SK-N-SH (cell line): ENCODE measurements around the gene SLC23A1. TPM values are rescaled to one million over a fixed set of nuclear protein-coding genes. Genes with fewer than 3 reads are reported as not detected.

Experiments used
- CTCF ChIA-PET: fragments of 300-600, 350-600 bp; formaldehyde crosslinking; extraction: SDS; loops from one replicate; lab custom pipeline; 2021; lab: Yijun Ruan, JAX
- POLR2A ChIA-PET: fragments of 350-600 bp; sonication (Branson Sonifier 250); formaldehyde crosslinking; extraction: SDS; loops from one replicate; lab custom pipeline; 2020; ENCODE audit warnings: antibody characterized with exemption, inconsistent platforms; lab: Yijun Ruan, JAX
- DNase-seq: peaks from one replicate; pipeline ENCODE4 v3.0.0; 2012
- H2AFZ ChIP-seq: fragments of 200-600 bp; sonication (generic); 2 replicates; pipeline ENCODE4 v1.8.1; 2016; ENCODE audit warnings: antibody characterized with exemption, mild to moderate bottlenecking, low read depth
- H3F3A ChIP-seq: fragments of 200-600 bp; sonication (generic); replicated peaks from 2 replicates; pipeline ENCODE3; 2016; ENCODE audit warnings: antibody characterized with exemption, mild to moderate bottlenecking; ENCODE audit not compliant: insufficient read depth
- H3K27ac ChIP-seq, 2 experiments: fragments of 200-500 bp in 1 of 2; fragments of 200-600 bp in 1 of 2; sonication (Bioruptor generic) in 1 of 2; sonication (generic), shearing (Covaris generic) in 1 of 2; 2 replicates each; pipeline versions ENCODE4 v1.5.1 to v1.6.1; 2014 to 2016; ENCODE audit warnings: low read depth in 2 of 2, inconsistent platforms in 1 of 2, low read length in 1 of 2, mild to moderate bottlenecking in 1 of 2, mixed read lengths in 1 of 2
- H3K27me3 ChIP-seq: fragments of 200-600 bp; sonication (generic), shearing (Covaris generic); 2 replicates; pipeline ENCODE4 v1.6.1; 2016; ENCODE audit warnings: mixed run types; ENCODE audit not compliant: insufficient read depth
- H3K36me3 ChIP-seq, 2 experiments: fragments of 200-500 bp in 1 of 2; fragments of 200-600 bp in 1 of 2; sonication (Bioruptor generic) in 1 of 2; sonication (generic) in 1 of 2; replicated peaks in 1 of 2; 2 replicates each; pipeline versions ENCODE3 to v1.5.1; 2014 to 2016; ENCODE audit warnings: low read length in 1 of 2, mild to moderate bottlenecking in 1 of 2; ENCODE audit not compliant: insufficient read depth in 2 of 2, control insufficient read depth in 1 of 2
- H3K4me1 ChIP-seq, 2 experiments: fragments of 200-500 bp in 1 of 2; fragments of 200-600 bp in 1 of 2; sonication (Bioruptor generic) in 1 of 2; sonication (generic), shearing (Covaris generic) in 1 of 2; 2 replicates each; pipeline versions ENCODE4 v1.5.1 to v1.6.1; 2014 to 2016; ENCODE audit warnings: low read depth in 1 of 2, low read length in 1 of 2, mixed run types in 1 of 2; ENCODE audit not compliant: insufficient read depth in 2 of 2, control insufficient read depth in 1 of 2
- H3K4me2 ChIP-seq: fragments of 200-600 bp; sonication (generic), shearing (Covaris generic); 2 replicates; pipeline ENCODE4 v1.6.1; 2017; ENCODE audit warnings: mixed run types
- H3K4me3 ChIP-seq, 2 experiments: fragments of 200-500 bp in 1 of 2; fragments of 200-600 bp in 1 of 2; sonication (Bioruptor generic) in 1 of 2; sonication (generic), shearing (Covaris generic) in 1 of 2; 2 replicates each; pipeline versions ENCODE4 v1.5.1 to v1.8.1; 2014 to 2016; ENCODE audit warnings: low read depth in 2 of 2, inconsistent platforms in 1 of 2, low read length in 1 of 2, mild to moderate bottlenecking in 1 of 2, mixed read lengths in 1 of 2, moderate library complexity in 1 of 2
- H3K79me2 ChIP-seq: fragments of 200-600 bp; sonication (generic); 2 replicates; pipeline ENCODE4 v1.8.1; 2017; ENCODE audit warnings: mild to moderate bottlenecking; ENCODE audit not compliant: insufficient read depth
- H3K9ac ChIP-seq: fragments of 200-600 bp; sonication (generic); 2 replicates; pipeline ENCODE4 v1.6.1; 2017; ENCODE audit warnings: mixed run types
- H3K9me2 ChIP-seq: fragments of 200-600 bp; sonication (generic); 2 replicates; pipeline ENCODE4 v1.6.1; 2017; ENCODE audit warnings: mixed run types
- H3K9me3 ChIP-seq: fragments of 200-600 bp; sonication (generic); 2 replicates; pipeline ENCODE4 v1.6.1; 2017; ENCODE audit warnings: mixed run types, mild to moderate bottlenecking, moderate library complexity
- H4K20me1 ChIP-seq: fragments of 200-600 bp; sonication (generic); 2 replicates; pipeline ENCODE4 v1.6.1; 2017; ENCODE audit warnings: mild to moderate bottlenecking, mixed run types; ENCODE audit not compliant: insufficient read depth
- ELF1 ChIP-seq: IDR thresholded peaks from 2 replicates; pipeline ENCODE4 v1.4.0; 2012
- EP300 ChIP-seq, 2 experiments: IDR thresholded peaks; 2 replicates each; pipeline versions ENCODE4 v1.4.0 to v1.6.1; 2012; ENCODE audit warnings: borderline replicate concordance in 1 of 2, low read depth in 1 of 2, low read length in 1 of 2
- FOXJ3 ChIP-seq: sonication (generic); formaldehyde crosslinking; IDR thresholded peaks from 2 replicates; pipeline ENCODE4 v1.5.1; 2020; ENCODE audit warnings: mild to moderate bottlenecking, missing genetic modification reagents
- FOXM1 ChIP-seq: IDR thresholded peaks from 2 replicates; pipeline ENCODE4 v1.4.0; 2012; ENCODE audit warnings: low read depth, mild to moderate bottlenecking
- GABPA ChIP-seq: IDR thresholded peaks from 2 replicates; pipeline ENCODE4 v1.4.0; 2012; ENCODE audit warnings: low read depth, mild to moderate bottlenecking
- GATA2 ChIP-seq: sonication (generic); formaldehyde crosslinking; IDR thresholded peaks from 2 replicates; pipeline ENCODE4 v1.5.0; 2020; ENCODE audit warnings: mild to moderate bottlenecking, missing genetic modification reagents
- JUND ChIP-seq: IDR thresholded peaks from 2 replicates; pipeline ENCODE4 v1.4.0; 2012
- NRF1 ChIP-seq: IDR thresholded peaks from 2 replicates; pipeline ENCODE4 v1.6.1; 2012; ENCODE audit warnings: low read depth, mild to moderate bottlenecking, low read length
- POLR2AphosphoS5 ChIP-seq: IDR thresholded peaks from 2 replicates; pipeline ENCODE4 v1.6.1; 2012; ENCODE audit warnings: low read depth, low read length
- SMC3 ChIP-seq: IDR thresholded peaks from 2 replicates; pipeline ENCODE4 v1.6.1; 2012; ENCODE audit warnings: low read depth, low read length, improper control_type of control experiment
- TAF1 ChIP-seq: IDR thresholded peaks from 2 replicates; pipeline ENCODE4 v1.6.1; 2012; ENCODE audit warnings: low read depth, mild to moderate bottlenecking, low read length, moderate library complexity, borderline replicate concordance
- TEAD4 ChIP-seq: IDR thresholded peaks from 2 replicates; pipeline ENCODE4 v1.4.0; 2012; ENCODE audit warnings: mild to moderate bottlenecking, borderline replicate concordance; ENCODE audit not compliant: insufficient read depth
- WGBS: methylation state at CpG from one replicate; pipeline ENCODE4 v1.1.6; 2017; ENCODE audit warnings: low lambda C conversion rate; 5-methylcytosine and 5-hydroxymethylcytosine counted together
- polyA plus RNA-seq, 3 experiments: library from polyadenylated mRNA; depleted of rRNA; stranded (reverse); fragments of >200 nt; gene quantifications; 2 replicates each; pipeline ENCODE4 v1.2.3, GENCODE V29; 2012

The SLC23A1 gene
- polyA plus RNA-seq, 1 of the 3 experiments (the other 2 are of a cell fraction), result not detected

DNA sequence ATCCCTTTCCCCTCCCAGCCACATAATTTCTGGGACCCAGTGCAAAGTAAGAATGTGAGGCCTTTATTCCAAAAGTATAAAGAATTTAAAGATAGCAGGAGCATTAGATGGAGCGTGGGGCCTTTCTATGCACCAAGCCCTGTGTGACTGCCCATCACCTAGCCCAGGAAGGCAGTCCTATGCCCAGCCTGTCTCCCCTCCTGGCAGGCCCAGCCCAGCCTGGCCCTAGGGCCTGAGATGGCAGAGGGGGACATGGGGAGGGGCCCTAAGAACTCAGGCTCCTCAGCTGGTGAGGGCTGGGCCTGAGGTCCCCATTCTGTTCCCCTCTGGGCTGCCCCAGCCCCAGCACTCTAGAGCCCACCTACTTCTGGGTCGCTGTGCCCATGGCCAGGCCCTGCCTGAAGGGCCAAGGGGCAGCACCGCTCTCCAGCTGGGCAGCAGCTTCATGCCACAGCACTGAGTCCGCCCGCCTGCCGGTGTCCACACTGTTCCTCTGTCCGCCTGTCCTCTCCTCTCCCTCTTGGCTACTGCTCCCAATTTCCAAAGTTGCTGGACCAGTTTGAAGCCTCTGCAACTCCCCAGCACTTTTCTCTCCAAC lies 995 bp upstream of the SLC23A1 start:
- Histone ChIP-seq H3K27me3 (no peaks in the 10 kb centered on the region), H3K9me2 (no peaks in the 10 kb centered on the region), H4K20me1 (no peaks in the 10 kb centered on the region), H3K9ac (no peak overlapping the region), H3K27ac (no peak overlapping the region), H3K9me3 (no peaks in the 10 kb centered on the region), H2AFZ (no peak overlapping the region)
- CTCF ChIA-PET, result interaction anchor here (1.2 kb wide), 1 partner anchor 129 kb away, joined by 3 read pairs; no protein-coding TSS in a partner anchor
- POLR2A ChIA-PET, result interaction anchor here (1.4 kb wide), 1 partner anchor 19 kb away, joined by 5 read pairs; no protein-coding TSS in a partner anchor
- no peak for TF ChIP-seq JUND
- no peak for TF ChIP-seq SMC3
- TF ChIP-seq GATA2 (CRISPR knock-in tag), result no peak
- no peak for TF ChIP-seq FOXM1
- TF ChIP-seq TAF1, result no peak
- no peak for TF ChIP-seq FOXJ3
- TF ChIP-seq NRF1, result no peak
- no peak for TF ChIP-seq GABPA
- TF ChIP-seq, all 33 proteins: peak for 0
- Histone ChIP-seq H3K79me2 (no peaks in the 10 kb centered on the region), H3K4me3 (no peak overlapping the region), H3K36me3 (no peaks in the 10 kb centered on the region), H3F3A (no peaks in the 10 kb centered on the region), H3K4me2 (no peak overlapping the region), H3K4me1 (peaks cover 0 to 23% of the 10 kb centered on the region in 2 experiments; a peak in 1 of 4 replicates)
- 76% methylated on average over 6 of the region's 7 CpGs for WGBS
- no peak for DNase-seq

DNA sequence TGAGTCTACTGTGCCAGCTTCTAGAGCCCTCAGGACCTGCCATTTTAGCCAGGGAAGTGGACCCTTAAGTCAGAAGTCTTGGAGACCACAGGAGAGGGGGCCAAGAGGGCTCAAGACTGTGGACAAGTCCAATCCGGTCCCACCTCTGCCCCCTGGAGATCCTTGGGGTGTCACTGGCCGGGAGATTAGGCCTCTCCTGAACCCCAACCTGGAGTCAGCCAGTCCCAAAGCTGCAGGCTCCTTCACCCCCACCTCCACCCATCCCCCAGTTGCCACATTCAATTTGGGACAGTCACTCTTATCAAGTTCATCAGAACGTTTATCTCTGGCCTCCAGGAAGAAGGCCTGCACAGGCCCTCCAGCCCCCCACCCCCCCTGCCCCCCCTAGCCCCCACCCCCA lies 290 bp downstream of the SLC23A1 start:
- WGBS, result 41% methylated on average over 3 of the region's 3 CpGs
- Histone ChIP-seq H3K36me3 (no peaks in the 10 kb centered on the region), H3K9me2 (no peaks in the 10 kb centered on the region), H3K4me3 (no peak overlapping the region), H3K79me2 (no peaks in the 10 kb centered on the region), H3K4me1 (peaks cover 0 to 23% of the 10 kb centered on the region in 2 experiments; a peak in 1 of 4 replicates), H3F3A (no peaks in the 10 kb centered on the region), H3K27ac (no peak overlapping the region; a peak in 1 of 4 replicates), H3K4me2 (no peak overlapping the region), H2AFZ (no peak overlapping the region), H3K27me3 (no peaks in the 10 kb centered on the region), H3K9me3 (no peaks in the 10 kb centered on the region), H3K9ac (no peak overlapping the region), H4K20me1 (no peaks in the 10 kb centered on the region)
- ChIA-PET POLR2A (interaction anchor here (0.8 to 1.4 kb wide), 2 partner anchors 8 to 18 kb away, joined by 3 to 5 read pairs; no protein-coding TSS in a partner anchor), CTCF (interaction anchor here (2.2 kb wide), 1 partner anchor 11 kb away, joined by 8 read pairs; no protein-coding TSS in a partner anchor)
- TF ChIP-seq EP300 (IDR thresholded peaks at IDR 0.05; ENCODE audit: borderline replicate concordance in 1 of 2, low read depth in 1 of 2, low read length in 1 of 2) (no peak), FOXM1 (no peak)
- no peak for DNase-seq

DNA sequence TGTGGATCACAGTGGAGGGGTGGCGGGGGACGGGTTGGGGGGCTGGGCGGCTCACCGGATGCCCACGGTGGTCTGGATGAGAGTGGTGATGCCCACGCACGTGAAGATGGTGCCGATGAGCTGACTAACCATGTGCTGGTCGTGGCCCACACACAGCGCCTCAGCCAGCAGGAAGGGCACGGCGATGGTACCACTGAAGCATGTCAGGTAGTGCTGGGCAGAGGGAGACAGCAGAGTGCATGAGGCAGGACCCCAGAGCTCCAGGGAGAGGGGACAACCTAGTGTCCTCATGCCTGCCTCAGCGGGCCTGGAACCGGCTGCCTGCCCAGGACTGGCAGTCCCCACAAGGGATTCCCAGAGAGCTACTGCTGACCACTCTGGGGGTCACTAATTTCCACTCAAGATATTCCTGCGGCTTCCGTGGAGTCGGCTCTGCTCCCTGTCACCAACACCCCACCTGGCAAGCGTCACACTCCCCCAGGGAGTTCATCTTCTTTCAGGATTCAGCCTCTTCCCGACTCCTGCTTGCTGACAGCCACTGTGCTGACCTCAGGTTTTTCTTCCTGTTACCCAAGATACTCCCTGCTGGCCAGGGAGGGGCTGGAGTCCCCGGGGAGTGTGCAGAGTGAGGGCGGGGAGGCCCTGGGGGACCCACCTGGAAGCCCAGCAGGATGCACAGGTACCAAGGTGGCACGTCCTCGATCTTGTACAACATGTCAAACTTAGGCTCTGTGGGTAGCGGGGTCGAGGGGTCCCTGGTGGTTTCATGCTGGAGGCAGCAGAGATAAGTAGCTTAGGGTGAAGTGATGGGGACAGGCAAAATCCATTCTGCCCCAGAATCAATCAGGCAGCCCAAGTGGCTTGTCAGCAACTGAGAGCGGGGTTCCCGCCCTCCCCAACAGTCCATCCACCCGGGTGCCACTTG lies 998 bp downstream of the SLC23A1 start:
- POLR2A ChIA-PET, result interaction anchor here (0.8 kb wide), 1 partner anchor 8 kb away, joined by 3 read pairs; no protein-coding TSS in a partner anchor
- CTCF ChIA-PET, result interaction anchor here (0.6 to 2.2 kb wide), 3 partner anchors 10 to 197 kb away, joined by 3 to 8 read pairs (median 3); no protein-coding TSS in a partner anchor
- H4K20me1 ChIP-seq, result no peaks in the 10 kb centered on the region
- peaks cover 0 to 23% of the 10 kb centered on the region in 2 experiments; a peak in 1 of 4 replicates for H3K4me1 ChIP-seq
- no peak overlapping the region for H2AFZ ChIP-seq
- no peak overlapping the region; a peak in 1 of 4 replicates for H3K27ac ChIP-seq
- no peak for DNase-seq
- H3K27me3 ChIP-seq, result no peaks in the 10 kb centered on the region
- no peaks in the 10 kb centered on the region for H3K9me3 ChIP-seq
- H3K4me2 ChIP-seq, result no peak overlapping the region
- WGBS, result 90% methylated on average over 24 of the region's 28 CpGs
- H3K36me3 ChIP-seq, result no peaks in the 10 kb centered on the region
- H3F3A ChIP-seq, result no peaks in the 10 kb centered on the region
- TF ChIP-seq ELF1 (no peak), FOXM1 (no peak), TEAD4 (no peak), POLR2AphosphoS5 (no peak)
- H3K9ac ChIP-seq, result no peak overlapping the region
- no peaks in the 10 kb centered on the region for H3K79me2 ChIP-seq
- H3K9me2 ChIP-seq, result no peaks in the 10 kb centered on the region
- H3K4me3 ChIP-seq, result no peak overlapping the region
